RPMI7951 (cell line): Measurements from ENCODE around the gene EPHA4. TPM values are rescaled to one million over a fixed set of nuclear protein-coding genes. Genes with fewer than 3 reads are reported as not detected.

Experiments used
- DNase-seq: peaks from one replicate; pipeline ENCODE4 v3.0.0-alpha.2; 2012; ENCODE audit warnings: low read depth
- total RNA-seq: library from RNA; depleted of rRNA; stranded (reverse); fragments of >200 nt; shearing (Covaris generic); gene quantifications from 2 replicates; pipeline ENCODE4 v1.2.3, GENCODE V29; 2014

The EPHA4 gene
- total RNA-seq, 1 experiment from 2014 or later, result 6.1 TPM

GRCh38 chr2:221443645-221444044 is 128.5 kb downstream of the EPHA4 start:
- DNase-seq, result no peak

- DNase-seq, result no peak
Observed at GRCh38 chr2:221442128-221442527, 130.0 kb downstream of the EPHA4 start.

- no peak for DNase-seq
Observed at GRCh38 chr2:221439761-221440479, 132.2 kb downstream of the EPHA4 start.

- DNase-seq, result no peak
Observed at GRCh38 chr2:221437056-221437455, 135.0 kb downstream of the EPHA4 start.

GRCh38 chr2:221435171-221435570 is 136.9 kb downstream of the EPHA4 start:
- no peak for DNase-seq

GRCh38 chr2:221434142-221434541 is 138.0 kb downstream of the EPHA4 start:
- no peak for DNase-seq

GRCh38 chr2:221431477-221431876 is 140.6 kb downstream of the EPHA4 start:
- no peak for DNase-seq

GRCh38 chr2:221429741-221430491 is 142.2 kb downstream of the EPHA4 start:
- DNase-seq, result peak; percentile 59

- DNase-seq, result no peak
Observed at GRCh38 chr2:221428896-221429295, 143.2 kb downstream of the EPHA4 start.

- no peak for DNase-seq
Observed at GRCh38 chr2:221426929-221427328, 145.2 kb downstream of the EPHA4 start.

GRCh38 chr2:221425891-221426290 is 146.2 kb downstream of the EPHA4 start:
- DNase-seq, result no peak

- DNase-seq, result no peak
Observed at GRCh38 chr2:221425353-221425752, 146.8 kb downstream of the EPHA4 start.

- DNase-seq, result peak; percentile 29
Observed at GRCh38 chr2:221423210-221423804, 148.8 kb downstream of the EPHA4 start.

- no peak for DNase-seq
Observed at GRCh38 chr2:221422516-221423209, 149.4 kb downstream of the EPHA4 start.

GRCh38 chr2:221420245-221420644 is 151.9 kb downstream of the EPHA4 start:
- DNase-seq, result no peak

GRCh38 chr2:221415789-221416188 is 156.3 kb downstream of the EPHA4 start:
- DNase-seq, result peak; percentile 47

- no peak for DNase-seq
Observed at GRCh38 chr2:221412978-221413377, 159.1 kb downstream of the EPHA4 start.

- no peak for DNase-seq
Observed at GRCh38 chr2:221410487-221410886, 161.6 kb downstream of the EPHA4 start.

- DNase-seq, result no peak
Observed at GRCh38 chr2:221407765-221408164, 164.3 kb downstream of the EPHA4 start.

GRCh38 chr2:221405521-221405920 is 166.6 kb downstream of the EPHA4 start:
- DNase-seq, result no peak

GRCh38 chr2:221402072-221402471 is 170.0 kb downstream of the EPHA4 start:
- no peak for DNase-seq

GRCh38 chr2:221400411-221400810 is 171.7 kb downstream of the EPHA4 start:
- no peak for DNase-seq
